Hair follicular keratinocyte (primary cell): ENCODE data around the gene TANK. TPM values are rescaled to one million over a fixed set of nuclear protein-coding genes. Genes with fewer than 3 reads are reported as not detected.

Source experiments
- total RNA-seq: library from RNA; depleted of rRNA; stranded (reverse); fragments of >200 nt; gene quantifications from 2 replicates; pipeline ENCODE4 v1.2.3, GENCODE V29; 2015

TANK gene
- total RNA-seq = 40.2 and 43.3 TPM in 2 replicates

GRCh38 chr2:161160226-161161073 is at the start of gene TANK:
Gene TANK, plus strand, starts transcription at chr2:161160428. Its CDS starts 19,235 bp downstream, at chr2:161179663.

Other genes with a start within 250 kb of the TANK start
- gene PSMD14, start 148.0 kb downstream of the TANK start, total RNA-seq = 117 and 128 TPM in 2 replicates